PC-9 (cell line): ENCODE measurements around the gene PRDM7. TPM values are rescaled to one million over a fixed set of nuclear protein-coding genes. Genes with fewer than 3 reads are reported as not detected.

ENCODE experiments used
- BruUV-seq: library from RNA; stranded (reverse); fragments of 400-500 nt; replicated peaks from 2 replicates; lab custom pipeline; 2021; lab: Mats Ljungman, UMichigan
- CTCF ChIA-PET: fragments of 300-600 bp; sonication (Branson Sonifier 250); formaldehyde crosslinking; loops from one replicate; lab custom pipeline; 2022; ENCODE audit warnings: antibody characterized with exemption; lab: Charles Lee
- POLR2A ChIA-PET: fragments of 300-600 bp; sonication (Branson Sonifier 250); formaldehyde crosslinking; loops from one replicate; lab custom pipeline; 2022; ENCODE audit warnings: antibody characterized with exemption; ENCODE audit not compliant: unreplicated experiment; lab: Charles Lee
- DNase-seq, 2 experiments: peaks; one replicate each; pipeline versions ENCODE4 v3.0.0 to v3.0.0-alpha.2; 2015 to 2022; ENCODE audit warnings: mixed read lengths in 1 of 2
- H2AFZ ChIP-seq: fragments of 200-600 bp; sonication (generic); 2 replicates; pipeline ENCODE4 v1.8.1; 2017; ENCODE audit warnings: antibody characterized with exemption
- H3F3A ChIP-seq: fragments of 200-600 bp; sonication (generic); 2 replicates; pipeline ENCODE4 v1.8.1; 2017; ENCODE audit warnings: antibody characterized with exemption, mild to moderate bottlenecking, low read depth; ENCODE audit not compliant: insufficient read depth
- H3K27ac ChIP-seq: fragments of 200-600 bp; sonication (generic); 2 replicates; pipeline ENCODE4 v1.6.1; 2016; ENCODE audit warnings: mixed run types
- H3K27me3 ChIP-seq: fragments of 200-600 bp; sonication (generic); 2 replicates; pipeline ENCODE4 v1.6.1; 2016; ENCODE audit warnings: low read depth, mixed run types; ENCODE audit not compliant: insufficient read depth
- H3K36me3 ChIP-seq: fragments of 200-600 bp; sonication (generic); 2 replicates; pipeline ENCODE4 v1.6.1; 2016; ENCODE audit warnings: low read depth, mixed run types
- H3K4me1 ChIP-seq: fragments of 200-600 bp; sonication (generic); replicated peaks from 2 replicates; pipeline ENCODE4 v1.6.1; 2016; ENCODE audit warnings: mixed run types; ENCODE audit not compliant: insufficient read depth
- H3K4me2 ChIP-seq: fragments of 200-600 bp; sonication (generic); 2 replicates; pipeline ENCODE4 v1.6.1; 2017; ENCODE audit warnings: mixed run types
- H3K4me3 ChIP-seq: fragments of 200-600 bp; sonication (generic); 2 replicates; pipeline ENCODE4 v1.6.1; 2016; ENCODE audit warnings: mixed run types
- H3K79me2 ChIP-seq: fragments of 200-600 bp; sonication (generic); 2 replicates; pipeline ENCODE4 v1.6.1; 2017; ENCODE audit warnings: low read depth, mixed run types
- H3K9me2 ChIP-seq: fragments of 200-600 bp; sonication (generic); 2 replicates; pipeline ENCODE4 v1.8.1; 2017; ENCODE audit warnings: mild to moderate bottlenecking; ENCODE audit not compliant: insufficient read depth
- H3K9me3 ChIP-seq: fragments of 200-600 bp; sonication (generic); 2 replicates; pipeline ENCODE4 v1.8.1; 2016; ENCODE audit warnings: low read depth; ENCODE audit not compliant: insufficient read depth
- H4K20me1 ChIP-seq: fragments of 200-600 bp; sonication (generic); 2 replicates; pipeline ENCODE4 v1.8.1; 2017; ENCODE audit not compliant: insufficient read depth
- CTCF ChIP-seq: fragments of 200-600 bp; sonication (generic); conservative IDR thresholded peaks from 2 replicates; pipeline ENCODE4 v1.6.1; 2017; ENCODE audit warnings: mixed run types, antibody characterized with exemption, mild to moderate bottlenecking, moderate library complexity
- EZH2 ChIP-seq: fragments of 200-600 bp; sonication (generic); IDR thresholded peaks from 2 replicates; pipeline ENCODE4 v1.8.0; 2017; ENCODE audit warnings: antibody characterized with exemption, low read depth
- intact Hi-C: fragments of 100-400 bp; cut with micrococcal nuclease; formaldehyde crosslinking; loops from one replicate; pipeline ENCODE4 v1.10.0; 2022; ENCODE audit not compliant: unreplicated experiment
- total RNA-seq: library from RNA; stranded (reverse); gene quantifications from 2 replicates; pipeline ENCODE4 v1.2.3, GENCODE V29; 2021

Gene PRDM7
- total RNA-seq, 1 experiment from 2014 or later = not detected

DNA sequence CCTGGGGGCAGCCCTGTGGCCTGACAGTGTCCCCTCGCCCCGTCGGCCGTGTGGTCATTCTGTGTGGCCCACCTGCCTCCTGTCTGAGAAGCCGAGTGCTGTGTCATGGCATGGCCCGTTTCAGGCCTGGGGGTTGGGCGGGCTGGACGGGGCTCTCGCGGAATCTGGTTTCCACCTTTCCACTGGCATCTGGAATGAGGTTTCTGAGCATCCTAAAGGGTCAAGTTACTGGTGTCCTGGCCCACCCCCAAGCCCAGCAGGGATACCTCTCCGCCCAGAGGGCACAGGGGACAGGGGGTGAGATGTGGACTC is 65.7 kb downstream of the PRDM7 start:
- ChIA-PET POLR2A (no interaction called here), CTCF (no interaction called here)
- no peaks in the 10 kb centered on the region for H3K27me3 ChIP-seq
- BruUV-seq = no TSS peak
- TF ChIP-seq CTCF = no peak
- no peak for TF ChIP-seq EZH2
- H3K9me2 ChIP-seq = no peaks in the 10 kb centered on the region
- H3K9me3 ChIP-seq = no peaks in the 10 kb centered on the region
- no peak overlapping the region for H2AFZ ChIP-seq
- H3K4me1 ChIP-seq = no peaks in the 10 kb centered on the region
- intact Hi-C loops = no loop called here
- H3K4me2 ChIP-seq = no peak overlapping the region
- DNase-seq = no peak
- H4K20me1 ChIP-seq = no peaks in the 10 kb centered on the region
- no peaks in the 10 kb centered on the region for H3F3A ChIP-seq
- H3K4me3 ChIP-seq = no peak overlapping the region
- no peaks in the 10 kb centered on the region for H3K36me3 ChIP-seq
- no peaks in the 10 kb centered on the region for H3K79me2 ChIP-seq
- no peak overlapping the region for H3K27ac ChIP-seq

- intact Hi-C loops = no loop called here
- POLR2A ChIA-PET = no interaction called here
- H3K4me1 ChIP-seq = no peaks in the 10 kb centered on the region
- H3K4me2 ChIP-seq = no peak overlapping the region
- H3K79me2 ChIP-seq = no peaks in the 10 kb centered on the region
- no peaks in the 10 kb centered on the region for H3K36me3 ChIP-seq
- no TSS peak for BruUV-seq
- CTCF ChIA-PET = no interaction called here
- H3K9me2 ChIP-seq = no peaks in the 10 kb centered on the region
- no peaks in the 10 kb centered on the region for H3K27me3 ChIP-seq
- H2AFZ ChIP-seq = no peak overlapping the region
- no peak overlapping the region for H3K4me3 ChIP-seq
- no peaks in the 10 kb centered on the region for H3F3A ChIP-seq
- H3K9me3 ChIP-seq = no peaks in the 10 kb centered on the region
- no peak for DNase-seq
- TF ChIP-seq CTCF (no peak), EZH2 (no peak)
- no peaks in the 10 kb centered on the region for H4K20me1 ChIP-seq
- H3K27ac ChIP-seq = no peak overlapping the region
These were observed 66.2 kb downstream of the PRDM7 start for GRCh38 chr16:90010676-90011507.

DNA sequence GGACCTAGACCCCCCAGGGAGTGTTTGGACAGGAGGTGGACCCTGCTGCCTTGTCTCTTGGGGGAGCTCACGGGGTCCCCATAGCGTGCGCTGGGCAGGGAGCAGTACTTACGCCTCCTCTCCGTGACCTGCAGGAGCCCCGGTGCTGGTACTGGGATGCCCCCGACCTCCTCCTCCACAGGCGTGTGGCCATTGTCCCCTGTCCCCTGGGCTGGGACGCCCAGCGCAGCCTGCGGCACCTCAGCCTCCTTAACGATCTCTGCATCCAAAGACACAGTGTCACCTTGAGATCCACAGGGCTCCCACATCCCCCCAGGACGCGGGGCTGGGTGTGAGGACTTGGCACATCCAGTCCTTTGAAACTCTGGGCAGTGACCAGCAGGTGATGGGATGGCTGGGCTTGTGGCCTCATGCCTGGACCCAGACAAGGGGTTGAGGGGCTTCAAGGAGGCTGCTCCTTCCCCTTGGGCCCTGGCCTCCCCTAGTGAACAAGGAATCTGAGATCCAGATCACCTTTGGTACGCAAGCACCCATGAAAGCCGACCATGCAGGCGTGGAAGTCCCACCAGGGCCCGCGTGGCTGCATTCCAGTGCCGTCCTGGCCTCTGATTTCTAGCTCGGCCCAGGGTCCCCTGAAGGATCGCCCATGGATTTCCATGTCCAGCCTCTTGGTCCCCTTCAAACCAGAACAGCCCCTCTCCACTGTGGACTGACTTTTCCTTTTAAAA is 67.8 kb downstream of the PRDM7 start:
- no peaks in the 10 kb centered on the region for H3K79me2 ChIP-seq
- ChIA-PET POLR2A (no interaction called here), CTCF (no interaction called here)
- H3K9me3 ChIP-seq = no peaks in the 10 kb centered on the region
- no peaks in the 10 kb centered on the region for H3K4me1 ChIP-seq
- no peak overlapping the region for H2AFZ ChIP-seq
- no TSS peak for BruUV-seq
- H3K9me2 ChIP-seq = no peaks in the 10 kb centered on the region
- TF ChIP-seq EZH2 (no peak), CTCF (no peak)
- H3K4me3 ChIP-seq = no peak overlapping the region
- no peaks in the 10 kb centered on the region for H3K36me3 ChIP-seq
- DNase-seq = no peak
- intact Hi-C loops = no loop called here
- peaks cover 4% of the 10 kb centered on the region; the same call in 1 of the 2 replicates for H3F3A ChIP-seq
- H4K20me1 ChIP-seq = no peaks in the 10 kb centered on the region
- H3K4me2 ChIP-seq = no peak overlapping the region
- H3K27me3 ChIP-seq = no peaks in the 10 kb centered on the region
- H3K27ac ChIP-seq = no peak overlapping the region
